DMS114 treated with DMSO at 0.1 percent for 48 hours (cell line): ENCODE results near the gene ULK4.
"Not testable (repeated sequence)": the region's sequence is repeated elsewhere in the genome, so short reads cannot be mapped to it uniquely, and the experiment has no call there.

ENCODE experiments used
- DNase-seq: peaks from one replicate; lab custom pipeline; 2025; ENCODE audit not compliant: unreplicated experiment; lab: John Stamatoyannopoulos, UW

The ULK4 gene

DNA sequence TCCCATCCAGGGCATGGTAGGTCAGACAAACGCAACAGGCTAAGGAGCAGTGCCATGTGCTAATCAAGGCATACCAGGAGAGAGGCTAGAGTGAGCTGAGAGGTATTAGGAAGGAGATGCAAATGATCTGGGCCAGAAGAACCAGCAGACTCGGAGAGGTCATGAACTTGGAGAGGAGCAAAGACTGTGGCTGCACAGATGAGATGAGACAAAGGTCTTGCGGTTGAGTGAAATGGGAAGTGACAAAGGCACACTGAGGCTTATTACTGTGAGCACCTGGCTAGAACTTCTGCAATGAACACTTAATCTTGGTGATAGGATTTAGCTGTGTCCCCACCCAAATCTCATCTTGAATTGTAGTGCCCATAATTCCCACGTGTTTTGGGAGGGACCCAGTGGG lies 380.2 kb downstream of the ULK4 start:
- DNase-seq = no peak

DNA sequence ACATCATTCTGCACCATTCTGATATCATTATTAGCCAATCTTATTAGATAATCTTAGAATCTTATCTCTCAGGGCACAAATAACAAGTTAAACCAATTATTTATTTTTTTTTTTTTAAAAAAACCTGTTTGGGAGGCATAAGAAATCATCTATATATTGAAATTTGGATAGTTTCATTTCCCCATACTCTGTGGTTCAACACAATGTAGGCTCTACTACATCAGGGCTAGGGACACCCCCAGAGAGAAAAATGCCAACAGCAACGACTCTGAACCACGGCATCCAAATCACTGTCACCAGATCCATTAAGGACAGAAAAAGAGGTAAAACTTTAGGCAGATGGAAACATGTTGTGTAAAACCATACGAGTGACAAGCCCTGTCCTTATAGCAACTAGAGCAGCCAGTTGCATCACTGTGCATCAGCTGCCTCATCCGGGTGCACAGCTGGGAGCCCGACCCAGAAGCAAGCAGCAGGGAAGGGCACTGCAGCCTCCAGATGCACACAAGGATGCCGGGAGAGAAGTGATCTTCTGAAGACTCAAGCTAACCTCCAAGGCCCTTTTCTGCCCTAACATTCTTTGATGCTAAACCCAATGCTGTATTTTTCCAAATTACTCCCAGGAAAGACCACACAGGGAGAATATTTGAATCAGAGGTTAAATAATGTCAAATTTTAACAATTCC lies 381.5 kb downstream of the ULK4 start:
- DNase-seq = no peak

DNA sequence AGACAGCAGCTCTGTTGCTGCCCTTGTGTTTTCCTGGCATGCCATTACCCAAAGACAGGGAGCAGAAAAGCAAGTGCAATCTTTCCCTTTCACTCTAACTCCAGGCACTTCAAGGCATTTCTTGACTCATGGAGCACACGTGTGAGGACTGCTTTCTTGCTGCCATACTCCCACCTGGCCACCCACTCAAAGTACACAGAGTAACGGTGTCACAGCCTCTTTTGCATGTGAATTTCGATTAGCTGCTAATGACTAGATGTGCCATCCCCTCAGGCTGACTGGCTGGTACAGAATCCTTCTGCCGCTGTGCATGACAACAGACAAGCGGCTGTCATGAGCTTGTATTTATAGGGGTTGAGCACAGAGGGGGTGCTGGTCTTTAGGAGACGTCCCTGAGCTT lies 382.0 kb downstream of the ULK4 start:
- no peak for DNase-seq

DNA sequence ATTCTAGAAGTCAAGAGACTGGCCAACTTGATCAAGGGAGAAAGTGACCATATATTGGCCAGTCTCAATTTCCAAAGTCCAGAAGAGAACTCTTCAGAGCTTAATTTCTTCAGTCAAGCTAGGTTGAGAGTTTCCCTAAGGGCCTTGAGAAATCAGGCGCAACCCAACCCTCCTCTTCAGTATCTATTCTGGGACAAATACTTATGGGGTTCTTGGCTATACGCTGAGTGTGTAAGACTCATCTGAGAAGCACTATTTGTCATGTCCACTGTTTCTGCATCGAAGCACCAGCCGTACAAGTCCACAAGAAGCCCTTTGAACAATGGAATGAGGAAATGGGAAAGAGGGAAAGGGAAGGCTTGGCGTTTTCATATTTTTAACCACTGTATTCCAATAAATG lies 383.1 kb downstream of the ULK4 start:
- no peak for DNase-seq

DNA sequence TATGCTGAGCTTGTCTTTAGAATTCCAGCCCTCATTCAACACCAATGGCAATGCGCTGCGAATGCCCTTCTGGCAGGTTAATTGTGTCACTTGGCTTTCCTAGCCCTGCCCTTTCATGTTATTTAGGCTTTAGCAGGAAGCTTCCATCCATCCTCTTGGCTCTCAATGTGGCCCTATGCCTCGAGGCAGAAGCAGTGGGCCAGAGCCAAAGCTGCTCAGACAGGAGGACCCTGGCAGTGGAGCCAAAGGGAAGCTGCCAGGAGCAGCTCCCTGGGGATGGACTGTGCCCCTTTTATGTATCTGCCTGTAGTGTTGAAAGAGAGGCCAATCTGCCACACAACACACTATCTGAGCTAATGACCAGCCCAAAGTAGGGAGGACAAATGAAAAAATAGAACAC lies 386.2 kb downstream of the ULK4 start:
- DNase-seq = no peak

DNA sequence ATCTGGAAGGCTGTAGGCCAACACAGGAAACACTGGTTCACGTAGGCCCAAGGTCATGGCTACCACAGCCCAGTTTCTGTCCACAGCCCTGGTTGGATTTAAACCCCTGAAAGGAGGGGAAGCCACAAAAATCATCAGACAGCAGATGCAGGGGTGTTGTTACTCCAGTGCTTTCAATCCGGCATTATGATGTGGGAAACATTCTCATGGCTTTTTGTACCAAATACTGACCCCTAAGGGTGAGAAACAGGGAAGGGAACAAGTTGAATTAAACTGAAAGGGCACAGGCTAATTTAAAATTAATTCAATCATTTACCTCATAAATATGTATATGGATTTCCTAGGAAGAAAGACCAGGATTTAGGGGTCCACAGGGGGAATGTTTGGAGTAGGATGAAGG lies 387.0 kb downstream of the ULK4 start:
- DNase-seq = no peak

DNA sequence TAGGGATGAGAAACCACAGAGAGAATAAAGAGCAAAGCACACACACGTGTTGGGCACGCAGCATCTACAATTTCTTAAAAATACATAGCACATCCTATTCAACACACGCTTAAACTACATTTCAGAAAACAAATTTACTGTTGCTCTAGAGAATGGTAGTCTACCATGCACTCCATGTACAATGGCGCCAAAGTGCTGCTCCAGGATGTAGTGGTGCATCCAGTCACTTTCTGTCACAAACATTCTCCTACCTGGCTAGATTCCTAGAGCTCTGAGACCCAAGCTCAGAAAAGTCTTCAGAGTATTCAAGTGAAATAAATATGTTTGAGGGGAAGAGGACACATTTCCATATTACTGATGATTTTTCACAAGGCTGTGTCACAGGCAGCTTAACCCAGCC lies 388.3 kb downstream of the ULK4 start:
- DNase-seq = no peak

DNA sequence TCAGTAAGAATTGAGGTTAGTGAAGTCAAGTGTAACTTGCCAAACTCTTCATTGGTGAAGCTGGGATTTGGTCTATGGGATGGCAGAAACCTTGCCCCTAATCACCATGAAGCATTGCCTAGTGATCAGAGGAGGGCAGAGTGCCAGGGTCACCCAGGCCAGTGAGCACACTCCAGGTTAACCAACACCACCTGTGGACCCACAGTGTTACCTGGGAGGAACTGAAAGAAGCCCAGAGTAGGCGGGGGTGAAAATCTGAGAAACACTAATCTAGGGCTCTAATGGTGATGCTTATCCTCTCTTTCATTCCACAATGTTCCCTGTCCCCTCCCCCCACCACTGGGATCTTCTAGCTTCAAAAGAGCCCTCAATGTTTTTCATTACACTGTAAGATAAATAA lies 389.8 kb downstream of the ULK4 start:
- DNase-seq = no peak

DNA sequence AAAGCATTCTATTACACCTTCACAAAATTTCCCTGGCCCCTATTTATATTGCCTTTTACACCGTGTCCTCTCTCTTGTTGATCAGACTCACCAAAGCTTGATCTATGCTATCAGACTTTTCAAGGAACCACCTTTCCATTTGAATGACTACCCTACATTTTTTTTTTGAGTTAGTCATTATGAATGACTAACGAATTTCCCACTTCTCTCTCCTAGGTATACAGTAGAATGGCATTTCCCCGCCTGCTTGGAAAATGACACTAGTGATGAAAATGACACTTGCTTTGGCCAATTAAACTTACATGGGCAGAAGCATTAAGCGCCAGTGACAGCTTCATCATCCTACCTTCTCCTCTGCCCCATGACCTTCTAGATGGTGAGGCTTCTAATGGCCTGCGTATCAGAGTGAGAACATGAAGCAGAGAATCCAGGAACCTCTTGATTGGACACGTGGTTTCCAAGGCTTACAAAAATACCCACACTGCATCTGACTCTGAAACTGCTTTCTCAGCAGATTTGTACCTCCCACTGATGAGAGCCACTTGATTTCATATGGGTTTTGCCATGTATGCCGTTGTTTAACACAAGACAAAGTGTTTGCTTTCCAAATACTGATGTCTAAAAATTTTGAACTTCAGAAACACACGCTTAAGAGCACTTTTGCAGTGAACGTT lies 392.1 kb downstream of the ULK4 start:
- DNase-seq = no peak

DNA sequence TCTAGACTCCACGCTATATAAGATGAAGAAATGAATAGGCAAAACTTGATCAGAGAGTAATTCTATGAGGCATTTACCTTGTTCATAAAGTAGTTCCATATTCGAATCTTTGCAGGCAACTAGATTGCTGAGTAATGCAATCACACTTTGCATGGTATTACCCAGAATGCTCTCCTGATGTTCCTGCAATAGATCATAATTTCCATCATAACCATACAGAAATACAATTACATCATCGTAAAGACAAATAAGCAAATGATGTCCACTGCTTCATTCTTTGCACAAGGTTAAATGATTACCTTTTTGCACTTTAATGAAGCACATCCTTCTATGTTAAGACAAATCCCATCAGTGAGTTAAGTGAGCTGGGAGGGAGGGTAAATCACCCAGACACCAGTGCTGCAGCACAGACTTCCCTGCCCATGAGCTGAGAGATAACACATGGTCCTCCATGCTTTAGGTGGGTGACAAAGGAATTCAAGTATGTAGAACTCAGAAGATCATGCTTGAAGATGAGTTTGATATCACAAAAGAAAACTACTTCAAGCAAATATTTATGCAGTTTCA lies 395.9 kb downstream of the ULK4 start:
- DNase-seq = no peak

DNA sequence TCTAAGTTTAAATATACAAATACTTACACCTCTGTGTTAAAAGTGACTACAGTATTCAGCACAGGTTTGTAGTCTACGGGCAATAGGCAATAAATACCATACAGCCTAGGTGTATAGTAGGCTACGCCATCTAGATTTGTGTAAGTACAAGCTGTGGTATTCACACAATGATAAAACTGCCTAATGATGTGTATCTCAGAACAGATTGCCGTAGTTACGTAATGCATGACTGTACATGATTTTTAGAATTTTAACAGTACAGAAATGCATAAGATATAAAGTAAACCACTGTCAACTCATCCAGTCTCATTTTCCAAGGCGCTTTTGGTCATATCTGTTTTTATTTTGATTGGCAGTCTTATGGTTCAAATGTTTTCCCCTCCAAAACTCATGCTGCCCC lies 396.9 kb downstream of the ULK4 start:
- no peak for DNase-seq

DNA sequence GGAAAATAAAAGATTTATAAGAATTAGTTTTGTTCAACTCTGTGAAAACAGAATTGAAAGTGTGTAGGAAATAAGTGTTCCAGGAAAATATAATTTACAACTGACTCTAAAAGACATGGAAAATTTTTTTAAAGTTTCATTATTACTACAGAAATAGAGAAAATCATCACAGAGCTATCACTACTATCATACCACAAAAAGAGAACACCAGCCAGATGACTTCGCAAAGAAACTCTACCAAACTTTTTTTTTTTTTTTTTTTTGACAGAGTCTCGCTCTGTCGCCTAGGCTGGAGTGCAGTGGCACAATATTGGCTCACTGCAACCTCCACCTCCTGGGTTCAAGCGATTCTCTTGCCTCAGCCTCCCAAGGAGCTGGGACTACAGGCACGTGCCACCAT lies 405.7 kb downstream of the ULK4 start:
- DNase-seq = not testable (repeated sequence)

DNA sequence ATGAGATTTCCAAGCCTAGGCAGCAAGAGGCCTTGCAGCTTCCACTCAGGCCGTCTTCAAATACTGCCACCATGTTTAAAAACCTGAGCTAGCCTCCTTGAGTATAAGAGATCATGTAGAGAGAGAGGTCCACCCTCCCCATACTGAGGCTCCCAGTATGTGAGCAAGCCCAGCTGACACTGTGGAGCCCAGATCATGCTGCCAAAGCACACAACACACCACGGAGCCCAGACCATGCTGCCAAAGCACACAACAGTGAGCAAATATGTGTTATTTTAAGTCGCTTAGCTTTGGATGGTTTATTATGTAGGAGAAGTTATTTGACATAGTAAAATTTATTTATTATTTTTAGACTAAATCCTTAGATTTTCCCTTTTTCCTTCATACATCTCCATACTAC lies 428.9 kb downstream of the ULK4 start:
- no peak for DNase-seq

DNA sequence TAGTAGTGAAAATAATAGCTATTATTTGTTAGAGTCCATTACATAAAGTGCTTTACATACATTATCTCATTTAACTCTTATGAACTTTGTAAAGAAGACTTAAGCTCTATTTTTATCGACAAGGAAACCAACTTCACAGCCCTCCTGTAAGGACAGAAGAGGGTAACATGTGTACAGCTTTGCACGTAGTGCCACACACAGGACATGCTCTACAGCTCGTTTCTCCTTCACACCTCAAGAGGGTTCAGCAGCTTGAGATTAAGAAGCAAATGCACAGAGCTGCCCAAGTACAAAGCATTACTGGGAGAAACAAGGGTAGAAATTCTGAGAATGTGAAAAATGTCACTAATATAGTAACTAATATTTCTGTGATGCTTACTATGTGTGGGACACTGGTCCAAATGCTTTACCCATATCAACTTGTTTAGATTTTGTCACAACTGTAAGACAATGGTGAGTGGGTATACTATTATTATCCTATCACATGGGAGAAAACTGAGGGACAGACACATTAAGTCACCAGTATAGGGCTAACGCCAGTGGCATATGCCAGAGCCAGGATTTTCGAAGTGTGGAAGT lies 434.8 kb downstream of the ULK4 start:
- no peak for DNase-seq

DNA sequence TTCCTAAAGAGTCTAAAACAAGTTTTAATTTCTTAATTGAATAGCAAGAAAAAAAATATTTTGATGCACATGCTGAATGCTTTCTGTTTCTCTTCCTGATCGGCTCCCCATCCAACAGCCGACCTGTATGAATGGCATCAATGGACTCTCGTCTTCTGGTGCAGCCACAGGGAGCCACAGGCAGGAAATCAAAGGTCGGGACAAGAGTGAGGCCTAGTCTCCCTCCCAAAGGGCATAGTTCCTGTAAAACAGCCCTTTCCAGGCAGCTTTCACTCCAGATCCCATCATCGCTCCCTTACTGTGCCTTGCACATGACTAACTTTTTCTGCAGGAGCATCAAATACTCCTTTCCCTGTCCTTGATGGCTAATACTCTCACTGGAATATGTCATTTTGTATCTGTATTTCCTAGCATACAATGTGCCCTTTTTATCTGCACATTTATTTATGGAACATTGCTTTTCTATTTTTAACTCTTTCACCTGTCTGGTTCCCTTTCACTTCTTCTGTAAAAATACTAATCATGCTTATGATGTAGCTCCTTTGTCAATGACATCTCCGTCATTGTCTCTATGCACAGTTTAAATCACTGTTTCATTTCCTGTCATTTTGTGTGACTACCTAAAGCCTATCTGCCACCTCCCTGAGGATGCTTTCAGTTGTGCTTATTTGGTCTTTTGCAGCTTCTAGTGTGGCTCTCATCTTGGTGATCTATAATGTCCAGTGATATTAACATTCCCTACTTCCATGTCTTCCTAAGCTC lies 436.4 kb downstream of the ULK4 start:
- DNase-seq = no peak

DNA sequence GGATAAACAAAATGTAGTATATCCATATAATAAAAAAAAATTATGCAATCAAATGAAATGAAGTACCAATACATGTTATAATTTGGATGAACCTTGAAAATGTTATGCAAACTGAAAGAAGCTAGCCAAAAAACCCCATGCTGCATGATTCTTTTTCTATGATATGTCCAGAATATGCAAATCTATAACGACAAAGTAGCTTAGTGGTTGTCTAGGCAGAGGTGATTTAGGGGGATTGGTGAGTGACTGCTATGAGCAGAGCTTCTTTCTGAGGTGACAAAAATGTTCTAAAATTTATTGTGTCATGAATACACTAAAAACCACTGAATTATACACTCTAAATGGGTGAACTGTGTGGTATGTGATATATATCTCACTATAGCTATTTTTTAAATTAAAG lies 438.0 kb downstream of the ULK4 start:
- no peak for DNase-seq

DNA sequence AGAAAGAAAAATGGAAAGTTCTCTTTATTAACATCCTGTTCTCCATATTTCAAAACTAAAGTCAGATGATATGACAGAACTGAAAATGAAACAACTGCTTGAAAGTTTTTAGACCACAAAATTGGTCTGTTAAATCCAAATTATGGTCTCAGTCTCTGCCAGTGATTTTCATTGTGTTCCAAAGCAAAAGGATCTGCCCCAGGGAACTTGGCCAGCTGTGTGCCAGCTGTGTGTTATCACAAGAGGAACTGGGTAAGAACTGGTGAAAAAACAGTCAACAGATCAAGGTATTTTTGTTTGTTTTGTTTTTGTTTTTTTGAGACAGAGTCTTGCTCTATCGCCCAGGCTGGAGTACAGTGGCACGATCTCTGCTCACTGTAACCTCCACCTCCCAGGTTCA lies 439.3 kb downstream of the ULK4 start:
- no peak for DNase-seq

DNA sequence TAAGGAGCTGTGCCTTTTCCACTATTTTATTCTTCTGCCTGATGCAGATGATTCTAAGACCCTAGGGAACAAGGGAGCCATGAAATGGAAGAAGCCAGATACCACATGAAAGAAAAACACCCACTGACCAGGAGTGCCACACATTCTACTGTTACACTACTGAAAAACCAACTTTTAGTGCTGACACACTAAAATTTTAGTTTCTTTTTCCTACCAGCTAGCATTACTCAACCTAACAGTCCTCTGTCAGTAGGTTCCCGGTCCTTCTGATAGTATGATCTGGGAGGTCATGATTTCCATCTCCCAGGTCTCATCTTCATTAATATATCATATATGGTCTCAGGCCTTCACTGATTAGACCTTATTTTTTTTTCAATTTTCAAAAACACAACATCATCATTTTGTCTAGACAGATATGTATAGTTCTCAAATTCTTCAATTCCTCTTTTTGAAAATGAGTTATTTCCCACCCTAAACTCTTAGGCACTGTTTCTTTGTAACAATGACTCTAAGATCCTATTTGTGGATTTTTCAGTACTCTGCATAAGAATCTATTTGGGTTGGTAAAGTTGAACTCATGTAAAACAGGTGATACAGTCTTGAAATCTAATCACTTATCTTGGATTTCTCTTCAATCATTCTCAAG lies 440.8 kb downstream of the ULK4 start:
- no peak for DNase-seq

DNA sequence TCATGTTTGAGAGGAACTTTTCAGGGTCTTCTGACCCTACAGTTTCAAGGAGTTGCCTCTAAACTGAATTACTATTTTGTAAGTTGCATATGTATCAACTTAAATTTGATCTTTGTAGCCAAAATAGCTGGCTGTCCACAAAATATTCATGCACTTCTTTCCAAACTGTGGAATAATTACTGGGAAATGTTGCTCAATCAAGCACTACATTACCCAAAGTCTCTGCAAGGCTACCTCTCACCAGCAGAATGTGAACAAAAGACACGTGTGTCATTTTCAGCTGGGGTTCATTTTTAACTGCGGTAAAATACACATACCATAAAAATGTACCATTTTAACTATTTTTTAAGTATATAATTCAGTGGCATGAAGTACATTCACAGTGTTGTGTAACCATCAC lies 442.2 kb downstream of the ULK4 start:
- no peak for DNase-seq

DNA sequence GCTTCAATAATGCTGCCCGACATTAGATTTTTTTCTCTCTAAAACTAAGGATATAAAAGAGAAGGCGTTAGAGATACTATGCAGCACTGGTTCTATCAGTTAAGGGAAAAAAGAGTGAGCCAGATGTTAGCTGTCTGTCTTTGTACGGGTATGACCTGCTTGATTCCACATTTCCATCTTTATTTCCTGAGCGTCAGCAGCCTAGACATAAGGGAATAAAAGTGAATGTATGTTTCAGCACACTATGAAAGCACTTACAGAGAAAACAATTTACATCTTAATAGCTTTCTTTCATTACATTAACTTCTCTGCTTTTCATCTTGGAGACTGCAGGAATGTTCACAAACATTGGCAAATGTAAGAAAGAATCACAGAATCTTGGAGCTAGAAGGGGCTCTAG lies 443.3 kb downstream of the ULK4 start:
- DNase-seq = no peak

DNA sequence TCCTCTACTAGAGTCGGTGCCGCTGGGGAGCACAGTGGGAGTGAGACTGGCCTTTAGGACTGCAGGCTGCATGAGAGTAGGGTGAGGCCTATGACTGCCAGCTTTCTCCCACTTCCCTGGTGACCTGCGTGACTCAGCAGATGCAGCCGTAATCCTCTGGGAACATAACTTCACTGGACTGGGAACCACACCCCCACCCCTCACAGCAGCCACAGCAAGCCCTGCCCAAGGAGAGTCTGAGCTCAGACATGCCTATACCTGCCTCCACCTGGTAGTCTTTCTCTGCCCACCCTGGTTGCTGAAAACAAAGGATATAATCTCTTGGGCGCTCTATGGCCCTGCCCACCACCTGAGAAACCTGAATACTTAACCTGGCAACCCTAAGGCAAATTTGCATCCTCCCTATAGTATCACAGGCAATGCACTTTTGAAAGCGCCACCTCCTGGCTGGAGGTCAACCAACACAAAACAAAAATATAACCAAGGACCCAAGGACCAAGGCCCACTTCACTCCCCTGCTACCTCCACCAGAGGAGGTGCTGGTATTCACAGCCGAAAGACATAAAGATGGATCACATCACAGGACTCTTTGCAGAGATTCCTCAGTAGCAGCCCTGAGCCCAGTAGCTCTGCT lies 453.7 kb downstream of the ULK4 start:
- DNase-seq = no peak
